ENCODE measurements around the gene HSPBP1. TPM values are rescaled to one million over a fixed set of nuclear protein-coding genes. Genes with fewer than 3 reads are reported as not detected.

HSPBP1 gene
- total RNA-seq, 1 experiment from 2014 or later: 63.0 TPM

DNA sequence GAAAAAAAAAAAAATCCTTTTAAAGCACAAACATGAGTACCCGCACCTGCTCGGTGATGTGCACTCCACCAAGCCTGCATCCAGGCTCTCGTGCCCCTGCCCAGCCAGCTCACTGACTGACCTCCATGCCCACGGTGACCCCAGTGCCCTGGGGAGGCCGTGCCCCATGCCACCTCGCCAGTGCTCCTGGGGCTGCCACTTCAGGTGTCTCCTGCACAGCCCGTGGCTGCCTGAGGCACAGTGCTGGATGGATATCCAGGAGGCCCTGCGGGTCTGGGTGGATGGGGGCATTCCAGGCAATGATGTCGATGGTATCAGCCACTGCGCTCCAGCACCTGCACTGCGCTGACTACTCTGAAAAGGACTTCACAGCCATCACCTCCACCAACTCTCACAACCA lies 30.1 kb downstream of the HSPBP1 start:
- Histone ChIP-seq H3K9me3 (ENCODE audit: control insufficient read depth in 1 of 2, insufficient read depth in 1 of 2, low read depth in 1 of 2, low read length in 2 of 2) (no peaks in the 10 kb centered on the region), H3K4me2 (ENCODE audit: low read length) (no peak overlapping the region), H2AFZ (ENCODE audit: low read depth, low read length, poor library complexity, severe bottlenecking) (no peak overlapping the region), H3K27me3 (ENCODE audit: insufficient read depth, low read length) (no peaks in the 10 kb centered on the region), H3K79me2 (ENCODE audit: insufficient read depth, low read length) (peaks cover 89% of the 10 kb centered on the region), H3K9ac (ENCODE audit: low read length) (no peak overlapping the region), H3K9me2 (ENCODE audit: insufficient read depth) (no peaks in the 10 kb centered on the region), H3K4me1 (ENCODE audit: control insufficient read depth in 1 of 2, insufficient read depth in 2 of 2, low read length in 2 of 2) (no peaks in the 10 kb centered on the region), H3K4me3 (replicated peaks in 1 of 2; ENCODE audit: low read depth in 1 of 2, low read length in 2 of 2) (no peak overlapping the region), H3K36me3 (ENCODE audit: control insufficient read depth in 1 of 2, insufficient read depth in 2 of 2, low read length in 2 of 2) (peaks cover 2 to 11% of the 10 kb centered on the region in 2 experiments; a peak in 3 of 4 replicates), H3K27ac (ENCODE audit: low read depth, low read length) (no peak overlapping the region), H4K20me1 (ENCODE audit: insufficient read depth) (no peaks in the 10 kb centered on the region)
- ATAC-seq: no peak
- RAD21 ChIA-PET (ENCODE audit: low non-redundant PET in 1 of 2, low total read pairs in 2 of 2, uncharacterized antibody in 2 of 2, unreplicated experiment in 2 of 2): no interaction called here
- POLR2A ChIA-PET: interaction anchor here (1.9 kb wide), 1 partner anchor 9 kb away, joined by 4 read pairs; the partner anchor contains the start of gene PPP6R1
- intact Hi-C loops (cut with micrococcal nuclease): no loop called here
- no TSS peak for BruUV-seq (replicated peaks)
- TF ChIP-seq CEBPB (IDR thresholded peaks at IDR 0.05; ENCODE audit: low read depth) (no peak), EZH2 (IDR thresholded peaks at IDR 0.05) (no peak), ELF1 (IDR thresholded peaks at IDR 0.05; ENCODE audit: borderline replicate concordance, low read depth) (no peak), POLR2AphosphoS5 (IDR thresholded peaks at IDR 0.05; ENCODE audit: low read depth, low read length) (no peak), REST (IDR thresholded peaks at IDR 0.05; ENCODE audit: low read depth) (no peak), EGR1 (IDR thresholded peaks at IDR 0.05; ENCODE audit: low read depth) (no peak), ZNF274 (IDR thresholded peaks at IDR 0.05; ENCODE audit: low read depth, low read length) (no peak), EZH2phosphoT487 (IDR thresholded peaks at IDR 0.05; ENCODE audit: borderline replicate concordance) (no peak), ZFX (IDR thresholded peaks at IDR 0.05) (no peak), TCF7L2 (IDR thresholded peaks at IDR 0.05; ENCODE audit: borderline replicate concordance, extremely low read depth, insufficient read depth, insufficient read length) (no peak), SIN3A (IDR thresholded peaks at IDR 0.05; ENCODE audit: low read depth) (no peak), JUND (IDR thresholded peaks at IDR 0.05) (no peak), SP1 (IDR thresholded peaks at IDR 0.05; ENCODE audit: low read depth) (no peak)
- TF ChIP-seq, protein P1, sequence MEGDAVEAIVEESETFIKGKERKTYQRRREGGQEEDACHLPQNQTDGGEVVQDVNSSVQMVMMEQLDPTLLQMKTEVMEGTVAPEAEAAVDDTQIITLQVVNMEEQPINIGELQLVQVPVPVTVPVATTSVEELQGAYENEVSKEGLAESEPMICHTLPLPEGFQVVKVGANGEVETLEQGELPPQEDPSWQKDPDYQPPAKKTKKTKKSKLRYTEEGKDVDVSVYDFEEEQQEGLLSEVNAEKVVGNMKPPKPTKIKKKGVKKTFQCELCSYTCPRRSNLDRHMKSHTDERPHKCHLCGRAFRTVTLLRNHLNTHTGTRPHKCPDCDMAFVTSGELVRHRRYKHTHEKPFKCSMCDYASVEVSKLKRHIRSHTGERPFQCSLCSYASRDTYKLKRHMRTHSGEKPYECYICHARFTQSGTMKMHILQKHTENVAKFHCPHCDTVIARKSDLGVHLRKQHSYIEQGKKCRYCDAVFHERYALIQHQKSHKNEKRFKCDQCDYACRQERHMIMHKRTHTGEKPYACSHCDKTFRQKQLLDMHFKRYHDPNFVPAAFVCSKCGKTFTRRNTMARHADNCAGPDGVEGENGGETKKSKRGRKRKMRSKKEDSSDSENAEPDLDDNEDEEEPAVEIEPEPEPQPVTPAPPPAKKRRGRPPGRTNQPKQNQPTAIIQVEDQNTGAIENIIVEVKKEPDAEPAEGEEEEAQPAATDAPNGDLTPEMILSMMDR (IDR thresholded peaks at IDR 0.05 in 2 of 3, conservative IDR thresholded peaks at IDR 0.05 in 1 of 3; ENCODE audit: borderline replicate concordance in 1 of 3, insufficient read depth in 1 of 3, low read depth in 2 of 3, low read length in 2 of 3): no peak
- TF ChIP-seq, protein P2, sequence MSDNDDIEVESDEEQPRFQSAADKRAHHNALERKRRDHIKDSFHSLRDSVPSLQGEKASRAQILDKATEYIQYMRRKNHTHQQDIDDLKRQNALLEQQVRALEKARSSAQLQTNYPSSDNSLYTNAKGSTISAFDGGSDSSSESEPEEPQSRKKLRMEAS (IDR thresholded peaks at IDR 0.05): no peak
- CTCF ChIA-PET: no interaction called here
- DNase-seq (ENCODE audit: low read depth, low spot score): no peak
